Activated CD4-positive, alpha-beta T cell treated with anti-CD3 and anti-CD28 coated beads, Interleukin-10, Interleukin-2, amounts not matched to agents 100 ng/mL and 50 ng/mL, durations not matched to agents 16 hours and 8 hours (primary cell): ENCODE measurements around the gene OTOGL.
"Not testable (repeated sequence)": the region's sequence is repeated elsewhere in the genome, so short reads cannot be mapped to it uniquely, and the experiment has no call there.

Source experiments
- DNase-seq: peaks from one replicate; pipeline ENCODE4 v3.0.0-alpha.2; 2020

OTOGL gene

GRCh38 chr12:80121661-80122060 lies 22.3 kb downstream of the OTOGL start:
- DNase-seq = no peak

GRCh38 chr12:80129895-80130530 lies 30.7 kb downstream of the OTOGL start:
- DNase-seq = no peak

- DNase-seq = no peak
Measured at GRCh38 chr12:80135624-80136023, 36.3 kb downstream of the OTOGL start.

- DNase-seq = no peak
Measured at GRCh38 chr12:80140005-80140404, 40.7 kb downstream of the OTOGL start.

GRCh38 chr12:80142640-80143039 lies 43.3 kb downstream of the OTOGL start:
- DNase-seq = no peak

- no peak for DNase-seq
Measured at GRCh38 chr12:80143537-80143936, 44.2 kb downstream of the OTOGL start.

GRCh38 chr12:80149547-80150313 lies 50.4 kb downstream of the OTOGL start:
- DNase-seq = not testable (repeated sequence)

GRCh38 chr12:80151131-80151530 lies 51.8 kb downstream of the OTOGL start:
- DNase-seq = no peak

GRCh38 chr12:80154261-80154660 lies 54.9 kb downstream of the OTOGL start:
- DNase-seq = no peak

- no peak for DNase-seq
Measured at GRCh38 chr12:80156306-80156705, 57.0 kb downstream of the OTOGL start.

GRCh38 chr12:80157645-80158044 lies 58.3 kb downstream of the OTOGL start:
- no peak for DNase-seq

GRCh38 chr12:80161612-80162011 lies 62.3 kb downstream of the OTOGL start:
- no peak for DNase-seq

GRCh38 chr12:80162177-80162576 lies 62.8 kb downstream of the OTOGL start:
- DNase-seq = no peak

GRCh38 chr12:80165746-80166145 lies 66.4 kb downstream of the OTOGL start:
- DNase-seq = no peak

- DNase-seq = no peak
Measured at GRCh38 chr12:80166751-80167150, 67.4 kb downstream of the OTOGL start.

- DNase-seq = peak; percentile 14
Measured at GRCh38 chr12:80168936-80169335, 69.6 kb downstream of the OTOGL start.

GRCh38 chr12:80170915-80171314 lies 71.6 kb downstream of the OTOGL start:
- no peak for DNase-seq

GRCh38 chr12:80173083-80173864 lies 73.9 kb downstream of the OTOGL start:
- no peak for DNase-seq

- peak; percentile 43 for DNase-seq
Measured at GRCh38 chr12:80175307-80175930, 76.1 kb downstream of the OTOGL start.

- no peak for DNase-seq
Measured at GRCh38 chr12:80176706-80177105, 77.4 kb downstream of the OTOGL start.

- peak; percentile 67 for DNase-seq
Measured at GRCh38 chr12:80178846-80179245, 79.5 kb downstream of the OTOGL start.

- no peak for DNase-seq
Measured at GRCh38 chr12:80183939-80184338, 84.6 kb downstream of the OTOGL start.

GRCh38 chr12:80184926-80185325 lies 85.6 kb downstream of the OTOGL start:
- DNase-seq = no peak
